Colon (tissue), 2 donors: ENCODE measurements around the gene TRIM65.

Source experiments
- FAIRE-seq: peaks from 2 replicates; lab custom pipeline; 2012; peaks lifted over from hg19 to GRCh38; lab: Jason Lieb, UNC
- donor health status: control.
- donor health status: control.

TRIM65 gene

DNA sequence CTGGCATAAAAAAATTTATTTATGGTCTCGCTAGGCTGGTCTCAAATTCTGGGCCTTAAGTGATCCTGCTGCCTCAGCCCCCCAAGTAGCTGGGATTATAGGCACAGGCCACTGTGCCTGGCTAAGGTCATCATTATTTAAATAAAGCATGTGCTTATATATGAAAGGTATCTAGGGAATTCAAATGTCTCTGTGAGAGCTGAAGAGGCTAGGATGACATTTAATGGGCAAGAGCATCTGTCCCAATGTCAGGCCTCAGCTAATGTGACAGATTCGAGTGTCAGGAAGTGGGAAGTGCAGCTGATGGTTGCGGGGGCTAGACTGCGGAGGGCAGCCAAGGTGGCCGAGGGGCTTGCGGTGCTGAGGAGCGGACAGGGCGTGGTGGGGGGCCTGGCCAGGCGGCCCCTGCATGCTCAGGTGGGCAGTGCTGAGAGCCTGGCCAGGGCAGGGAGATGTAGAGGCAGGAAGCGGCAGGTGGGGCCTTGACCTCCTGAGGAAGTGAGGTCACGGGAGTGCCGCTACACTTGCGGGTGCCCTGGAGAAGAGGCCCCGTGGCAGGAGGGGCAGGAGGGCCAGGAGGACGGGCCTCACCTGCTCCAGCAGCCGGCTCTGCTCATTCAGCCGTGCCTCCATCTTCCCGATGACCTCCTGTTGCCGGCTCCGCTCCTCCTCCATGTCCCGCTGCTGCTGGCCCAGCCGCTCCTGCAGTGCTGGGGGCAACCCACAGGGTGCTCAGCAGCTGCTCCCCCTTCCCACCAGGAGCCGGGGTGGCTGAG is 20.6 kb upstream of the TRIM65 start:
- no peak for FAIRE-seq

DNA sequence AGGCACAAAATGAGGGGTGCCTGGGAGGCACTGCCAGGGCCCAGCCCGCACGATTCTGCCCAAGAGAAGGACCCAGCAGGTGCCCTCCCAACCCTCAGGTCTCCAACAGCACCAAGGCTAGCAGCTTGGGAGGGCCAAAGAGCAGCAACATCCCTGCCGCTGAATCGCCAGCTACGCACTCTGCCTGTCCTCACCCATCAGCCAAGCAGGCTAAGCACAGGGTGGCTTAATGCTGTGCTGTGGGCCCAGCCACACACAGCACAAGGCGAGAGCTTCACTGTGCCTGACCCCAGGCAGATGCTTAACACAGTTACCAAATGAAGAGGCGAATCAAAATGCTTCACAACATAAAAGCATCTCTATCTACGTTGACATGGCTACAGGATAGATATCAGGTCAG is 18.5 kb upstream of the TRIM65 start:
- FAIRE-seq, result no peak

DNA sequence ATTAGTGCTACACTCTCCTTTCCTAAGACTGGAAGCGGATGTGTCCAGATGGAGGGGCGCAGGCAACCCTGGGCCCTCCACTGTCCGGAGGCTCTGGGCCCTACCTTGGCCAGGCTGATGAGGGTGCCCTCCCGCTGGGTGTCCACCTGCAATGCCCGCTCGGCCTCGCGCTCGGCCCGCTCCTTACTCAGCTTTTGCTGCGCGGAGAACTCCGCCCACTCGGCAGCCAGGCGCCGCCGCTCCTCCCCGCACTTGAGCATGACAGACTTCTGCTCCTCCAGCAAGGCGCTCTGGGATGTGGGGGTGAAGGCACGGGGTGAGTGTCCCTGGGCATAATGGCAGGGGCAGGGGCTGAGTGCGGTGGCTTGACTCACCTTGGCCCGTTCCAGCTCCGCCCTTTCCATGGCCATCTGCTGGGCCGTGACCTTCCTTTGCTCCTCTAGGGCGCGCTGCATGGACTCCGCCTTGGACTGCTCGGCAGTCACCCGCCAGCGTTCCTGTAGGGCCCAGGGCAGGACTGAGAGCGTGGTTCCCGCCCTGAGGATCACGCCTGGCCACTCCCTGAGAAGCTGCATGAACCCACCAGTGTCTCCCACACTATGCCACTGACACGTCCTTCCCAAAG is 18.0 kb upstream of the TRIM65 start:
- FAIRE-seq, result no peak

DNA sequence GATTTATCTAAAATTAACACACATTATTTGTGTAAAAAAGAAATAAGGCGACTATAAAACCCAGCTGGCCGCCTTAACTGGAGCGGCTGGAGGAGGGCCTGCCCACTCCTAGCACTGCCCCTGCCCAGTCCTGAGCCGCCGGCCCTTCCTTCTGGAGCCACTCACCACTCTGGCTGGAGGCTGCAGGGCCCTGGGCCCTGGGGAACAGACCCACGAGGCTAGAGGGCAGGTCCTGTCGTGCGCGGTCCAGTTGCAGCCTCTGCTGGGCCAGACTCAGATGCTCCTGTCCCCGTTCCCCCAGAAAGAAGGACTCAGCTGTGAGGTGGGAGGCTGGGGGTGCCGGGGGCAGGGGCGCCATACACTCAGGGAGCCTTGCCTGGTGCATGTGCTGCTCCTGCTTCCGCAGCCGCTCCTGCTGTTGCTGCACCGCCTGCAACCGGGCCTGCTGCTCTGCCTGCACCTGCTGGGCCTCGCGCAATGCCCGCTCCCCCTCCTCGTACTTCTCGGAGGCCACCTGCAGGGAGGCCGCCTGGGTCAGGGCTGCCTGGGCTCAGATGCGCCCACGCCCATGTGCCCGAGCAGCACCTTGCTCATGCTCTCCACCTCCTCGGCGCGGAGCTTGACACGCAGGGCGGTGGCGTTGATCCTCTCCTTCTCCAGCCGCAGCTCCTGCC is 16.9 kb upstream of the TRIM65 start:
- no peak for FAIRE-seq

DNA sequence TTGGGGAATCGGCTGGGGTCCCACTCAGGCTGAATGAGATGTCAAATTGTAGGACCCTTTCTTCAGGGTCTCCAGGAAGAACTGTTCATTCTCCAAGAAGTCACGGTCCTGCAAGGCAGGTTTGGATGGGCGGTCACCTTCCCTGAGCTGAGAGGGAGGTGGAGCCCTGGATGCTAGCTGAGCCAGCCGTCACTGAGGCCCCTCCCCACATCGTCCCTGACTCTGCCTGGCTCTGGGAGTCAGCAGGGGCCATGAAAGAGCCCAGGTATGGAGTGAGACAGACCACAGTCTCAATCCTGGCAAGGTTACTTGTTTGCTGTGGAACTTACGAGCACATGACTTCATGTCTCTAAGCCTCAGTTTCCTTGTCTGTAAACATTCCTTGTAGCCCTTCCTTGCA is 13.9 kb upstream of the TRIM65 start:
- FAIRE-seq, result no peak

DNA sequence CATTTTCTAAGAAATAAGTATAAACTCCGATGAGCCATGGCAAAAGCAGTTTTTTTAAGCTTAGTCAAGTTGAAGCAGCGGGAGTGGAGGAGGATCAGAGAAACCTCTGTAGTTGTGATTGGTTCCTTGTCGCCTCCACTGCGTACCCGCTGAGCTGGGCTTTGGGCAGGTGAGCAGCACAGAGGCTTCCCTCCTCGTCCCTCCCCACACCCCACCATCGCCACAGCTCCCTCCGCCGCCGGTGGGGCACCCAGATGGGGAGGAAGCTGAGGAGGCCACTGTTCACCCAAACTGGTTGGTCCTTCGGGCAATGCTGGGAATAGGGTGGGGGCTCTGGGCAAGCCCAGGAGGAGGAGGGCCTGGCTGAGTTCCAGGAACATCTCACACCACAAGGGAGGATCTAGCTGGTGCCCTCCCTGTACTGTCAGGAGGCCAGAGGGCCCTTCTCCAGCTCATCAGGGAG is 13.1 kb upstream of the TRIM65 start:
- no peak for FAIRE-seq

DNA sequence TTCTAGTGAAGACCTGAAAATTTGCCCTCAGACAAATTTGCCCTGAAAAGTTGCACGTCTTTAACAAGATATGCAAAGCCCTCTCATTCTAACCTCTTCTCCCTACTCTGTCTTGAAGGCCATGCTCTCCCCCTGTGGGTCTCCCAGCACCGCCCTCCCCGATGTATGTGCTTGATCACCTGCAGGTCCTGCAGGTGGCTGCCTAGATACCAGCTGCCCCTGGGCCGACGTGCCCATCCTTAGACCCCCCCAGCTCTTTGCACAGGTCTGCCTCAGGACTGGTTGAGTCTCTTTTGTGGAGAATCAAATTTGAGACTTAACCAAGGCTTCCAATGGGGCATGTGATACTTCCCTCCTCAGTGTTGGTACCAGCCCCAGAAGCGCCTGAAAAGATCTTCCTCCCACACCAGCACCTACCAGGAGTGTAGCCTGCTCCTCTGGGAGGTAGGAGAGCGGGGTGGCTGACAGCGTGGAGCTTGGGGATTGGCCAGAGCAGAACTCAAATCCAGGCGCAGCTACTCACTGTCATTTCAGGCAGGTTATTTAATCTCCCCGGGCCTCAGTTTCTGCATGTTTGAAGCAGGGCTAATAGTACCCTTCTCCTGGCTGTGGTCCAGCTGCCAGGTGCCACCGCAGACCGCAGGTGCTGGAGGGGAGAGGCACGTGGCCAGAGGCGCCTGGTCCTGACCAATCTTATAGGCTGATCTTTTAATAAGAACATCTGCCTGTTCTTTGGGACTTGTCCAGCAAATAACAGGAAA is 12.5 kb upstream of the TRIM65 start:
- FAIRE-seq, result no peak

DNA sequence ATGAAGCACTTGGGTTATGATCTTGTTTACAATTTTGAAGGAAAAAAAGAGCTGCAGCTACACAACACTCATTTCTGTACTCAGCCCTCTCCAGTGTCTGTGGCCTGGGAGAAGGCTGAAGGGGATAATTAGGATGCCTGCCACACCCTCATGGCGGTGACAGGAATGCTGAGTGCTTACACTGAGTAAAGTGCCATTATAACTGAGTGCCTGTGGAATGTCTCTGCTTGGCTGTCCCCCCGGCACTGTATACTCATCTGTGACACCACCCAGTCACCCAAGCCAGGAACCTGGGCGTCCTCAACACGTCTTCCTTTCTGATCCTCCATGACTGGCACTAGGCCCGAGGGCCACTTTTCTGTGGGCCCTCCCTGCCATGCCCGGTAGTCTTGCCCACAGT is 11.4 kb upstream of the TRIM65 start:
- no peak for FAIRE-seq

DNA sequence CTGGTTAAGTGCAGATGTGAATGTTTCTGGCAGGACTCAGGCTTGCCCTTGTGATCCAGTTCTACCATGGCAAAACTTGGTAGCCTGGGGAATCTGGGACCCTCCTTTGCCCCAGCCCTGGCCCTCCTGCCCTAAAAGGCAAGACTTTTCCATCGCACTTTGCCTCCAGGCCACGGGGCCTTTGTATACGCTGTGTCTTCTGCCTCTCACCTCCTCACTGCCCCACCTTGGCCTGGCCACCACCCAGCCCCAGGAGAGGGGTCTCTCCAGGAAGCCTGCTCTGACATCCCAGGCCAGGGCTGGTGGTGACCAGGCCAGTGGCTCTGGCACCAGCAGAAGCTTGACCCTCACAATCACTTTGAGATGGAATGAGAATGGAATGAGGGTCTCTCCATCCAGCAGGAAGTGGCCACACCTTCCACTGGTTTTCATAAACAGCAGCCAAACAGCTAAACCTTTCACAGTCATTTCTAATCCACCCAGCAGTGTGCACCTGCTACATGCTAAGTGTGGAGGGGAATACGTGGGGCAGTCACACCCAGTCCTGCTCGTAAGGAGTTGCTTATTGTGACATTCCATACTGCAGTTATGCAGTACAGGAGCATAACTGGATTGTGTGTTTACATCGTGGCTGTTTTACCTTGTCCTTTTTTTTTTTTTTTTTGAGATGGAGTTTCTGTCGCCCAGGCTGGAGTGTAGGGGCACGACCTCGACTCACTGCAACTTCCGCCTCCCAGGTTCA is 9.6 kb upstream of the TRIM65 start:
- no peak for FAIRE-seq

DNA sequence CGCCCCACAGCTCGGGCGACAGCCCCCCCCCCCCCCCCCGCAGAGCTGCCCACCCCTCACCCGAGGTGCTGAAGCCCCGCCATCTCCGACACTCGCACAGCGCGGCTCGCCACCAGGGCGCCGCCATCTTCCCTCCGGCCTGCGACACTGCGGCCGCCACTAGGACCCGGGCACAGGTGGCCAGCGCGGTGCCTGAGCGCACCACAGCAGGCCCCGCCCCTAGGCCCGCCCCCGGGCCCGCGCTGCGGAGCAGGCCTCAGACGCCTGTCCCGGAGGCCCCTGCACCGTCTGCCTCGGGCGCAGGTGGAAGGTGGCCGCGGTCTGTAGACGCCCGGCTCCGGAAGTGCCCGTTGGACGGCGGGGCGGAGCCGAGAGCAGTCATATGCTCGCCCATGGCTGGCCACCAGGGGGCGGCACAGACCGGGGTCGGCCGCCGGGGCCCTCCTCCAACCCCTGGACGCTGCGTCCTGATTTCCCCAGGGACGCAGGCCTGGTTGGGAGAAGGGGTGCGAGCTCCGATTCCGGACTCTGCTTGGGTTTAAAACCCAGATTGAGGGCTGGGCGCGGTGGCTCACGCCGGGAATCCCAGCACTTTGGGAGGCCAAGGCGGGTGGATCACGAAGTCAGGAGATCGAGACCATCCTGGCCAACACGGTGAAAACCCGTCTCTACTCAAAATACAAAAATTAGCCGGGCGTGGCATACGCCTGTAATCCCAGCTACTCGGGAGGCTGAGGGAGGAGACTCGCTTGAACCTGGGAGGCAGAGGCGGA is 8.2 kb upstream of the TRIM65 start, which contains the start of gene MRPL38:
TSS of gene MRPL38 (minus strand) at position 136 of the 773 bp plus-strand sequence. CDS start at position 127, 9 bp downstream.
- FAIRE-seq, result no peak

DNA sequence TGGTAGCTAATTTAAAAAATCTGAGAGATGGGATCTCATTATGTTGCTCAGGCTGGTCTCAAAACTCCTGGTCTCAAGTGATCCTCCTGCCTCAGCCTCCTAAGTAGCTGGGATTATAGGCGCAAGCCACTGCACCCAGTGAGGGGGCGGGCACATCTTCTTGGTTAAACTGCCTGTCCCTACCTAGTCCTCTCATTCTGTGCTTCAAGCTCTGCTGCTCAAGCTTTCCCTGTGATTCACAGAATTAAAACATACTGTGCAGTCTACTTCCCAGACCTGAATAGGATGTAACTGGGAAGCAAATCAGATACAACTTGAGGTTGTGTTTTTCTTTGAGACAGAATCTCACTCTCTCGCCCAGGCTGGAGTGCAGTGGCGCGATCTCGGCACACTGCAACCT is 5.7 kb upstream of the TRIM65 start:
- FAIRE-seq, result no peak

DNA sequence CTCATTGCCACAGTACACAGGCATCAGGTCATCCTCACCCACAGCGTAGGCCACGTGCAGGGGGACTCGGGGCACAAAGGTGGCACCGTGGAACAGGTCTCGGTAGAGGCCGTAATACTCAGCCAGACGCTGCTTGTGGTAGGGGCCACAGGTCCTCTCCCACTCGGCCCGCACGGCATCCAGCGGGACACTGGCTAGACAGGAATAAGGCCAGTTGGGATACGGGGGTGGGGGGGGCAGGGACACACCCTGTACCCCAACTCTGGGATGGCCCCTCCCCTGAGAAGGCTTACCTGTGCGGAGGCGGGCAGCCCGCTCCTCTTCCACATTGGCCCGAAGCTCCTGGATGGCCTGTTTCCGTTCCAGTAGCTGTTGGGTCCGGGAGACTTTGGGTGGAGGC is 5.0 kb upstream of the TRIM65 start:
- no peak for FAIRE-seq

DNA sequence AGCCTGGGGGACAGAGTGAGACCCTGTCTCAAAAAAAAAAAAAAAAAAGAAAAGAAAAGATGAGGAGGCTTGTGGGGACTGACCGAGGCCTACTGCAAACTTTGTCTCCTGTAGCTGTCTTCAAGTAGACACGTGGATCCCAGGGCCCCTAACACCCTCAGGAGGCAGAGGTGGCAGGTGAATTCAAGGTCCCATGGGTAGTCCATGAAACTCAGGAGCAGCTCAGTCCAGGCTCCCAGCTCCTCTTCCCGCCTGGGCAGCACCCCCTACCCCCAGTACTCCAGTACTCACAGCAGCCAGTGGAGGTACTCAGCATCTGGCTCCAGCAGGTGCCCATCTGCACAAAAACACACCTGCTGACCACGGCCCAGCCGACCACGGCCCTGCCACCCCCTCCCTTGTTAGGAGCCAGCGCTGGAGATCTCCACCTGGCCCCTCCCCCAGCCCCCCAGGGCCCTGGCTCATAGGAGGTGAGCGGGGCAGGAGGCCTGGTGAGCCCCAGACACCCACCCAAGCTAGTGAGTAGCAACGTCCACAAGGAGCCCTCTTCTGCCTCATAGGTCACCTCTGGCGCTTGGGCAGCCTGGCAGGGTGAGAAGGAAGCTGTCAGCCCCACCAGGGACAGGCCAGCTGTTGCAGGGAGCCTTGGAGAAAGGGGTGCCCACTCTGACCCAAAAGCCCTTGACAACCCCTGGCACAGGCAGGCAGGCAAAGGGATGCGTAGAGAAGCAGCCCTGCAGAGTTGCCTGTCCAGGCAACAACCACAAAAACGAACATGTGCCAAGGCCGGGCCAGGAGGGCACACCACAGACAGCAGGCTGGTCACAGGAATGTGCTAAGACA is 4.2 kb upstream of the TRIM65 start:
- no peak for FAIRE-seq

DNA sequence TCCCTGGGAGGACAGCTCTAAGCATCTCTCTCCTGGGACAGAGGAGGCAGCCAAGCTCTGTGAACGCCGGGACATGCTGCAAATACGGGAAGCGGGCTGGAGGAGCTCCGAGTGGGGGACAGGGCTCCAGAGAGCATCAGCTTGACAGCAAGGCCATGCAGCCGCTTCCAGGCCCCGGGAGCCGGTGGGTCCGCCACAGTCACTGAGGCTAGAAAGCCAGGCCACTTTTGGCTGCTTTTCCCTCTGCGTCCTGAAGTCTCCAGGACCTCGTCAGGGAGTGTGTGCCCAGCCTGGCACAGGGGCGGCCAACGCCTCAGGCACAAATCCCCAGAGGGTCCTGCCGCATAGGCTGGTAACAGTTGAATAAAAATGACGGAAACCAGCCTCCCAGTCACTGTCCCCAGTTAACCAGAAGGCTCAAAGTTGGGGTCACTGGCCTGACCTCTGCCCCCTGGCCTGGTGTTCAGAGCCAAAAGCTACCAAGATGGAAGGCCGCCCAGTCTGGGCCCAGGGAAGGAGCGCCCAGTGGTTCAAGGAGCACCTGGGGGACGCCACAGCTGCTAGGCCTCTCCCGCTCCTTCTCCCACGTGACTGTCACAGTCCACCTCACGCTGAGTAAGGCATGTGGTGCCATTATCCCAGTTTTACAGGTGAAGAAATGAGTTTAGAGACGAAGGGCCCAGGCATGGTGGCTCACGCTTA is 3.2 kb upstream of the TRIM65 start:
- no peak for FAIRE-seq

DNA sequence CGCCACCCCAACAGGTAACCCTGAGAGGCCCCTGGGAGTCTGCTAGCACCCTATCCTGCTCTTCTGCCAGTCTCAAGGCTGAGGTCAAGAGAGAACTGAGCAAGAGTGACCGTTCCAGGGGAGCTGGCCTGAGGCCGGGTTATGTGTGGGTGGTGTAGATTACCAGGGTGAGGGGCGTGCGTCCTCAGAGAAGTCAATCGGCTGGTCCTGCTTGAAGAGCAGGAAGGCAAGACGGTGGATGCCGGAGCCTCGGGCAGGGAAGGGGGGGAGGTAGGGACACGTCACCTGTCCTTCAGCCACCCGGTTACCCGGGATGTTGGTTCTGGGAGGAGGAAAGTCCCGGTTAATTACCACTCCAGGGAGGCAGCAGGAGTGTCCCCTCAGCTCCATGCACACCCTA is 2.6 kb upstream of the TRIM65 start:
- FAIRE-seq, result no peak

DNA sequence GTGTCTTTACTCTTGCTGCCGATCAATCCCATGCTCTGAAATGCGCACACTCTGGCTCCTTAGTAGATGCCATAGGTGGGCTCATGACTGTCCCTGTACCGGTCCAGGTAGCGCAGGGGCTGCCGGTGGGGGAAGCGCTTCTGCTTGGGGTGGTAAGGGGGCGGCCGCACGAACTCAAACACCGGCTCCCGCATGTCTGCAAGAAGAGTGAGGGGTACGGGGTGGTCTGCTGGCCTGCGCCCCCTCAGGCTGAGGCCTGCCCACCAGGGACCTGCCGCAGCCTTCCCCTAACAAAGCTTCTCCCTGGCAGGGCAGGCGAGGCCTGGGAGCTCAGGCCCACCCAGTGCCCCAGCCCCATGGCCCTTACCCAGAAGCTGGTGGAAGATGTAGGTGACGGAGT is 2.0 kb upstream of the TRIM65 start:
- FAIRE-seq, result no peak

DNA sequence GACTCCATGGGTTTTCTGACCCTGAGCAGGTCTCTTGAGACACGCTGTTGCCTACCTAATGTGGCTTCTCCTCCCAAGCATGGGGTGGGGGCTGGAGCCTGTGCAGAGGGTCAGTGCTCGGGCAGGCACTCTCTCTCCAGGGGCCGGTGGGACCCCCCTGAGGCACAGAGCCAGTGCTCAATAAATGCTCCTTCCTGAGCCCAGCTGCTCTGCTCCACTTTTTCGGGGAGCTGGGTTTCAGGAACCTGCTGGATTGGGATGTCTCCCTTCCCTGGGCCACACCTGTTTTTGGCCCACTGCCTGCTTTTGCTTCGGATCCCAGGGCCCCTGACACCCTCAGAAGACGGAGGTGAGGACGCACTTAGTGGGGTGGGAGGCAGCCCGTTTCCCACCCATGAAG is 1.3 kb upstream of the TRIM65 start:
- FAIRE-seq, result no peak

DNA sequence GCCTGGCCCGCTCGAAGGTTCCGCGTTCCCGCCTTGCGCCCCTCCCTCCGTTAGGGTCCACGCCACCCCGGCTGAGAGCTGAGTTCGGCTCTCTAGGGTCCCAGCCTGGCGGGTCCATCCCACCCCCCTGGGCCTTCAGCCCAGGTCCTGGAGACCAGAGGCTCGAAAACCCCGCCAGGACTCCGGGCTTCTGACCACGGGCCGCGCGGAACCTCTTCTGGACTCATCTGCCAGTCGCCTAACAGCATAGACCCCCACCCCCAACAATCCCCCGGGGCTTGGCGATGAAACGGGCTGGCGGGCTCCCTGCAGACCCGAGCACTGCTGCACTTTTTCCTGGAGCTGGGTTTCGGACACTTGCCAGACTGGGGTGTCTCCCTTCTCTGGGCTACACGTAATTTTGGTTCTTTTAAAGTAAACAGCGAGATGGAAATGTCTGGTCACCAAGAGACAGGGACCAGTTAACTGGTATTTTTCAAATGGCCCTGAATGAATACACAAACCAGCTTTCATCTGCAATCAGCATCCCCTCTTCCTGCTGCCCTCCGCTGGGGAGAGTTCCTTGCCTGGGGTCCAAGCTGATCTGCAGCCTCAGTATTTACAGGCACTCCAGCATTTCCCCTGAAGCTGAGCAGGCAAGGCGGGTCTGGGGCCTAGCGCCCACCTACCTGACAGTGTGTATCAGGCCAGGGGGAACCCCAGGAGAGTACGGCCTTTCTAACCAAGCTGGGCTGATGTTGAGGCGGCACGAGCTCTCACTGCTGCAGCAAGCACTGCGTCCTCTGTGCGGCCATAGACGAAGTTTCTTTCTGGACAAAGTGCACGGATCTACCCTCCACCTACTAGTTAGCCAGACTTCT is 639 bp upstream of the TRIM65 start:
- no peak for FAIRE-seq
